Brain microvascular endothelial cell (primary cell): ENCODE measurements around the gene SHANK3.

Experiments
- DNase-seq: peaks from one replicate; pipeline ENCODE4 v3.0.0-alpha.2; 2020
- H3K27ac ChIP-seq: fragments of 250-450 bp; sonication (Bioruptor Pico); 2 replicates; pipeline ENCODE4 v1.5.1; 2020; ENCODE audit warnings: mild to moderate bottlenecking, moderate library complexity
- H3K27me3 ChIP-seq: fragments of 250-450 bp; sonication (Bioruptor Pico); replicated peaks from 2 replicates; pipeline ENCODE4 v1.5.1; 2020; ENCODE audit warnings: mild to moderate bottlenecking
- H3K36me3 ChIP-seq: fragments of 250-450 bp; sonication (Bioruptor Pico); replicated peaks from 2 replicates; pipeline ENCODE4 v1.5.1; 2020; ENCODE audit warnings: mild to moderate bottlenecking
- H3K4me3 ChIP-seq: 2 replicates; pipeline ENCODE4 v1.5.1; 2011; ENCODE audit warnings: low read depth, mild to moderate bottlenecking, control low read depth, low read length, moderate library complexity
- in situ Hi-C: cut with HindIII; loops from 2 replicates; pipeline ENCODE4 v1.10.0; 2017; ENCODE audit warnings: low sequenced_read_pairs, low pct_ligation_motif_present
- TF ChIP-seq, protein P1 (sequence below): IDR thresholded peaks from 2 replicates; pipeline ENCODE4 v1.5.1; 2011; ENCODE audit warnings: low read depth, mild to moderate bottlenecking, moderate library complexity, low read length, control low read depth, inconsistent platforms; ENCODE audit errors: missing control alignments

Gene SHANK3

DNA sequence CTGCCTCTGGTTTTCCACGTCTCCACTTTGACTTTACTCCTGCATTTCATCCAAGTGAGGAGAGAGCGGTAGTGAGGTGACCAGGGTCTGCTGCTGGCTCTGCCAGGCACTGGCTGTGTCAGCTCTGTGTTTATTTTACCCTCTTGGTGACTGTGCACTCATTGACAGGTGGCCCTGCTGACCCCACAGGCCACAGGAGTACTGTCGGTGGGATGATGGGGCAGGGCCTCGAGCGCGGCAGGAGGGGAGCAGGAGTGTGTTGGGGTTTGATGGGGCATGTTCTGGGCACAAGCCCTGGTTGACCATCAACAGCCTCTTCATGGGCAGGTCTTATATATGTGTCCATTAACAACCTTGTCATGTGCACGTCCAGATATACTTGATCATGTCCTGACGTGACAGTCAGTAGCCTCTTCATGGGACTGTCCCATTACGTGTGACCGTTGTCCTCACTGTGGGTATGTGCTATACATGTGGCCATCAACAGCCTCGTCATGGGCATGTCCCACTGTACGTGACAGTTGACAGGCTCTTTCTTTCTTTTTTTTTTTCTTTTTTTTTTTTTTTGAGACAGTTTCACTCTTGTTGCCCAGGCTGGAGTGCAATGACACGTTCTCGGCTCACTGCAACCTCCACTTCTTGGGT is 34.0 kb downstream of the SHANK3 start:
- H3K27ac ChIP-seq, result no peak overlapping the region
- no peaks in the 10 kb centered on the region for H3K27me3 ChIP-seq
- TF ChIP-seq, protein P1, sequence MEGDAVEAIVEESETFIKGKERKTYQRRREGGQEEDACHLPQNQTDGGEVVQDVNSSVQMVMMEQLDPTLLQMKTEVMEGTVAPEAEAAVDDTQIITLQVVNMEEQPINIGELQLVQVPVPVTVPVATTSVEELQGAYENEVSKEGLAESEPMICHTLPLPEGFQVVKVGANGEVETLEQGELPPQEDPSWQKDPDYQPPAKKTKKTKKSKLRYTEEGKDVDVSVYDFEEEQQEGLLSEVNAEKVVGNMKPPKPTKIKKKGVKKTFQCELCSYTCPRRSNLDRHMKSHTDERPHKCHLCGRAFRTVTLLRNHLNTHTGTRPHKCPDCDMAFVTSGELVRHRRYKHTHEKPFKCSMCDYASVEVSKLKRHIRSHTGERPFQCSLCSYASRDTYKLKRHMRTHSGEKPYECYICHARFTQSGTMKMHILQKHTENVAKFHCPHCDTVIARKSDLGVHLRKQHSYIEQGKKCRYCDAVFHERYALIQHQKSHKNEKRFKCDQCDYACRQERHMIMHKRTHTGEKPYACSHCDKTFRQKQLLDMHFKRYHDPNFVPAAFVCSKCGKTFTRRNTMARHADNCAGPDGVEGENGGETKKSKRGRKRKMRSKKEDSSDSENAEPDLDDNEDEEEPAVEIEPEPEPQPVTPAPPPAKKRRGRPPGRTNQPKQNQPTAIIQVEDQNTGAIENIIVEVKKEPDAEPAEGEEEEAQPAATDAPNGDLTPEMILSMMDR, result no peak
- no peaks in the 10 kb centered on the region for H3K36me3 ChIP-seq
- in situ Hi-C loops, result no loop called here
- no peak for DNase-seq
- no peak overlapping the region for H3K4me3 ChIP-seq

DNA sequence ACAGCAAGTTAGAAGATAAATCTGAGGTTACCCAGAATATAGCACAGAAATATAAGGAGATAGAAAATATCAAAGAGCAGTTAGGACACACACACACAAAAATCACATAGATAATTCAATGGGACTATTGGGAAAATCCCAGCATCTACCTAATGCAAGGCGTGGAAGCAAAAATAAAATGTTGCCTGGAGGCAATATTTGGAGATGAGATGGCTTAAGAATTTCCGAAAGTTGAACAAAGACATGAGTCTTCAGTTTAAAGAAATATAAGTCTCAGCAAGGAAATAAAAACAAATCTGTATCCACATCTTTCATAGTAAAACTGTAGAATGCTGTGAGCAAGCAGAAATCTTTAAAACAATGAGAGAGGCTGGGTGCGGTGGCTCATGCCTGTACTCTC is 35.9 kb downstream of the SHANK3 start:
- no peak for DNase-seq
- in situ Hi-C loops, result no loop called here
- H3K27me3 ChIP-seq, result no peaks in the 10 kb centered on the region
- no peak overlapping the region for H3K4me3 ChIP-seq
- no peaks in the 10 kb centered on the region for H3K36me3 ChIP-seq
- no peak overlapping the region for H3K27ac ChIP-seq
- TF ChIP-seq, protein P1, result no peak

DNA sequence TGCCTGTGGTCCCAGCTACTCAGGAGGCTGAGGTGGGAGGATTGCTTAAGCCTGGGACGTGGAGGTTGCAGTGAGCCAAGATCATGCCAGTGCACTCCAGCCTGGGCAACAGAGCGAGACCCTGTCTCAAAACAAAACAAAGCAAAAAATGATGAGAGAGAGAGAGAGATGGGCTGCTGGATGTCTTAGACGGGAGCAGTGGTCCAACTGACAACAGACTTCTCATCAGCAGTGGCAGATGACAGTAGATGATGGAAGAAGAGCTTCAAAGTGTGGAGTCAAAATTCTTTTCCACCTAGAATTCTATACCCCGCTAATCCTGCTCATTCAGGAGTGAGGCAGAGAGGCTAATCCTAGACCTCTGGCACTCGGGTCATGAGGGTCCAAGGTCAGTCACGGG is 36.4 kb downstream of the SHANK3 start:
- TF ChIP-seq, protein P1, result no peak
- no peak overlapping the region for H3K27ac ChIP-seq
- in situ Hi-C loops, result no loop called here

DNA sequence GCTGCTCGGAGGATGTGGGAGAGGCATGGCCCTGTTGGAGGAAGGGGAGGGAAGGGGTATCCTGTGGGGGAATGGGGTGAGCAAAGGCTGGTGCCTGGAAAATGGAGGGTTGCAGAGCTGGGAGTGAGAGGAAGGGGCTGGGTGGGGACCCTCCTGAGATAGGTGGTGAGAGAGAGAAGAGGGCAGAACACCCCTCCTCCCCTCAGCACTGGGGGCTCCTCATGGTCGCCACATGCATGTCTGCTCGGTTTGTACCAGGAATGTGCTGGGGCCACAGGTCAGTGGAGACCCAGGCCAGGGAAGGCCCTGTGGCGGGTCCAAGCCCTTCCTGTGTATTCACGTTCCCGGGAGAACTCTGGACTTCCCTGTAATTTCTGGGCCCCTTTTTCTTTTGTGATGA is 37.6 kb downstream of the SHANK3 start:
- H3K27me3 ChIP-seq, result no peaks in the 10 kb centered on the region
- H3K4me3 ChIP-seq, result no peak overlapping the region
- no peak overlapping the region for H3K27ac ChIP-seq
- DNase-seq, result no peak
- no peaks in the 10 kb centered on the region for H3K36me3 ChIP-seq
- in situ Hi-C loops, result no loop called here
- TF ChIP-seq, protein P1, result no peak

More for the DNA sequence above, 36.4 kb downstream of the SHANK3 start:
- no peaks in the 10 kb centered on the region for H3K27me3 ChIP-seq
- DNase-seq, result no peak
- H3K4me3 ChIP-seq, result no peak overlapping the region
- H3K36me3 ChIP-seq, result no peaks in the 10 kb centered on the region

DNA sequence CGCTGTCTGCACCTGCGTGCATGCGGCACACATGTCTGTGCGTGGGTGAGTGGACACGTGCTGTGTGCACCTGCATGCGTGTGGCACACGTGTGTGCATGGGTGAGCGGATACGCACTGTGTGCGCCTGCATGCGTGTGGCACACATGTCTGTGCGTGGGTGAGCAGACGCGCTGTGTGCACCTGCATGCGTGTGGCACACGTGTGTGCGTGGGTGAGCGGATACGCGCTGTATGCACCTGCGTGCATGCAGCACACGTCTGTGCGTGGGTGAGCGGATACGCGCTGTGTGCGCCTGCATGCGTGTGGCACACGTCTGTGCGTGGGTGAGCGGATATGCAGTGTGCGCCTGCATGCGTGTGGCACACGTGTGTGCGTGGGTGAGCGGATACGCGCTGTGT is 38.3 kb downstream of the SHANK3 start:
- TF ChIP-seq, protein P1, result no peak
- H3K36me3 ChIP-seq, result no peaks in the 10 kb centered on the region
- in situ Hi-C loops, result no loop called here

More for the DNA sequence above, 38.3 kb downstream of the SHANK3 start:
- Histone ChIP-seq H3K27me3 (no peaks in the 10 kb centered on the region), H3K4me3 (no peak overlapping the region), H3K27ac (no peak overlapping the region)
- no peak for DNase-seq
